WTC11 (cell line): ENCODE measurements around the gene PIK3R1. TPM values are rescaled to one million over a fixed set of nuclear protein-coding genes. Genes with fewer than 3 reads are reported as not detected.

Experiments
- ATAC-seq: fragments of 200-7000 bp; cut with Tn5 transposase; 2 replicates; pipeline ENCODE4 v1.10.0; 2021; ENCODE audit warnings: mild to moderate bottlenecking, moderate library complexity
- CTCF ChIA-PET: fragments of 300-600 bp; sonication (Branson Sonifier 250); formaldehyde crosslinking; loops from one replicate; lab custom pipeline; 2021; ENCODE audit warnings: antibody characterized with exemption; lab: Charles Lee
- POLR2A ChIA-PET: fragments of 350-600 bp; sonication (Branson Sonifier 250); formaldehyde crosslinking; loops from one replicate; lab custom pipeline; 2021; ENCODE audit warnings: antibody characterized with exemption; lab: Charles Lee
- DNase-seq: peaks from one replicate; pipeline ENCODE4 v3.0.0; 2021; ENCODE audit warnings: low spot score
- H3K27ac Mint-ChIP-seq: 2 replicates; pipeline ENCODE4 v1.8.0; 2021; ENCODE audit warnings: mixed read lengths
- H3K27me3 Mint-ChIP-seq: 2 replicates; pipeline ENCODE4 v1.8.0; 2021; ENCODE audit warnings: low read depth, mild to moderate bottlenecking, moderate library complexity, mixed read lengths
- H3K36me3 Mint-ChIP-seq: 2 replicates; pipeline ENCODE4 v1.8.0; 2021; ENCODE audit warnings: mixed read lengths
- H3K4me1 Mint-ChIP-seq: 2 replicates; pipeline ENCODE4 v1.8.0; 2022; ENCODE audit warnings: mixed read lengths
- H3K4me3 Mint-ChIP-seq: 2 replicates; pipeline ENCODE4 v1.8.0; 2021; ENCODE audit warnings: mild to moderate bottlenecking, moderate library complexity, mixed read lengths
- H3K9me3 Mint-ChIP-seq: 2 replicates; pipeline ENCODE4 v1.8.0; 2021; ENCODE audit warnings: mixed read lengths
- ATF6 ChIP-seq: sonication (generic); formaldehyde crosslinking; IDR thresholded peaks from 2 replicates; pipeline ENCODE4 v1.8.1; 2023; ENCODE audit warnings: mild to moderate bottlenecking, missing genetic modification reagents
- CREM ChIP-seq: sonication (generic); formaldehyde crosslinking; IDR thresholded peaks from 2 replicates; pipeline ENCODE4 v1.8.1; 2022; ENCODE audit warnings: mild to moderate bottlenecking, missing genetic modification reagents, moderate library complexity
- E2F1 ChIP-seq: sonication (generic); formaldehyde crosslinking; IDR thresholded peaks from 2 replicates; pipeline ENCODE4 v1.8.0; 2022; ENCODE audit warnings: mild to moderate bottlenecking, missing genetic modification reagents
- EMX1 ChIP-seq: fragments of 250-450 bp; sonication (Bioruptor Pico); IDR thresholded peaks from 2 replicates; pipeline ENCODE4 v1.8.0; 2021; ENCODE audit warnings: mild to moderate bottlenecking
- GABPB1 ChIP-seq: sonication (generic); formaldehyde crosslinking; IDR thresholded peaks from 2 replicates; pipeline ENCODE4 v1.8.1; 2023; ENCODE audit warnings: mild to moderate bottlenecking, missing genetic modification reagents
- GTF2I ChIP-seq: fragments of 250-450 bp; sonication (Bioruptor Pico); conservative IDR thresholded peaks from 2 replicates; pipeline ENCODE4 v1.4.0; 2021; ENCODE audit warnings: mild to moderate bottlenecking
- HMGA2 ChIP-seq: fragments of 250-450 bp; sonication (Bioruptor Pico); IDR thresholded peaks from 2 replicates; pipeline ENCODE4 v1.4.0; 2021; ENCODE audit warnings: mild to moderate bottlenecking, moderate library complexity
- MYBL2 ChIP-seq: sonication (generic); formaldehyde crosslinking; IDR thresholded peaks from 2 replicates; pipeline ENCODE4 v1.8.1; 2023; ENCODE audit warnings: mild to moderate bottlenecking, moderate library complexity, missing genetic modification reagents
- NFATC4 ChIP-seq: fragments of 250-450 bp; sonication (Bioruptor Pico); IDR thresholded peaks from 2 replicates; pipeline ENCODE4 v1.9.0; 2021; ENCODE audit warnings: mild to moderate bottlenecking
- NR1H2 ChIP-seq: sonication (generic); formaldehyde crosslinking; IDR thresholded peaks from 2 replicates; pipeline ENCODE4 v1.9.0; 2021; ENCODE audit warnings: mild to moderate bottlenecking, moderate library complexity, missing genetic modification reagents
- RORB ChIP-seq: fragments of 250-450 bp; sonication (Bioruptor Pico); IDR thresholded peaks from 2 replicates; pipeline ENCODE4 v1.9.0; 2021; ENCODE audit warnings: mild to moderate bottlenecking
- SMAD4 ChIP-seq: sonication (generic); formaldehyde crosslinking; IDR thresholded peaks from 2 replicates; pipeline ENCODE4 v1.8.0; 2022; ENCODE audit warnings: mild to moderate bottlenecking, missing genetic modification reagents
- TP53 ChIP-seq: sonication (generic); formaldehyde crosslinking; IDR thresholded peaks from 2 replicates; pipeline ENCODE4 v1.8.1; 2023; ENCODE audit warnings: mild to moderate bottlenecking, missing genetic modification reagents
- ZBTB43 ChIP-seq: sonication (generic); formaldehyde crosslinking; IDR thresholded peaks from 2 replicates; pipeline ENCODE4 v1.8.1; 2023; ENCODE audit warnings: mild to moderate bottlenecking, missing genetic modification reagents
- ZNF423 ChIP-seq: fragments of 250-450 bp; sonication (Bioruptor Pico); IDR thresholded peaks from 2 replicates; pipeline ENCODE4 v2.1.2; 2022; ENCODE audit warnings: mild to moderate bottlenecking, moderate library complexity
- total RNA-seq: library from RNA; stranded (reverse); gene quantifications from 3 replicates; pipeline ENCODE4 v1.2.3, GENCODE V29; 2021
- TF ChIP-seq, protein P1 (sequence below): sonication (generic); formaldehyde crosslinking; IDR thresholded peaks from 2 replicates; pipeline ENCODE4 v1.8.1; 2022; ENCODE audit warnings: mild to moderate bottlenecking, missing genetic modification reagents, moderate library complexity, borderline replicate concordance
- TF ChIP-seq, protein P2 (sequence below): sonication (generic); formaldehyde crosslinking; IDR thresholded peaks from 2 replicates; pipeline ENCODE4 v1.8.0; 2022; ENCODE audit warnings: mild to moderate bottlenecking, missing genetic modification reagents
- TF ChIP-seq, protein P3 (sequence below): sonication (generic); formaldehyde crosslinking; IDR thresholded peaks from 2 replicates; pipeline ENCODE4 v1.8.0; 2023; ENCODE audit warnings: missing genetic modification reagents, mild to moderate bottlenecking, borderline replicate concordance
- TF ChIP-seq, protein P4 (sequence below): sonication (generic); formaldehyde crosslinking; IDR thresholded peaks from 2 replicates; pipeline ENCODE4 v1.8.1; 2022; ENCODE audit warnings: mild to moderate bottlenecking, moderate library complexity, missing genetic modification reagents
- TF ChIP-seq, protein P5 (sequence below): sonication (generic); formaldehyde crosslinking; conservative IDR thresholded peaks from 2 replicates; pipeline ENCODE4 v1.8.1; 2022; ENCODE audit warnings: mild to moderate bottlenecking, missing genetic modification reagents

The PIK3R1 gene
- total RNA-seq, 1 experiment from 2014 or later, result 11.3 TPM

DNA sequence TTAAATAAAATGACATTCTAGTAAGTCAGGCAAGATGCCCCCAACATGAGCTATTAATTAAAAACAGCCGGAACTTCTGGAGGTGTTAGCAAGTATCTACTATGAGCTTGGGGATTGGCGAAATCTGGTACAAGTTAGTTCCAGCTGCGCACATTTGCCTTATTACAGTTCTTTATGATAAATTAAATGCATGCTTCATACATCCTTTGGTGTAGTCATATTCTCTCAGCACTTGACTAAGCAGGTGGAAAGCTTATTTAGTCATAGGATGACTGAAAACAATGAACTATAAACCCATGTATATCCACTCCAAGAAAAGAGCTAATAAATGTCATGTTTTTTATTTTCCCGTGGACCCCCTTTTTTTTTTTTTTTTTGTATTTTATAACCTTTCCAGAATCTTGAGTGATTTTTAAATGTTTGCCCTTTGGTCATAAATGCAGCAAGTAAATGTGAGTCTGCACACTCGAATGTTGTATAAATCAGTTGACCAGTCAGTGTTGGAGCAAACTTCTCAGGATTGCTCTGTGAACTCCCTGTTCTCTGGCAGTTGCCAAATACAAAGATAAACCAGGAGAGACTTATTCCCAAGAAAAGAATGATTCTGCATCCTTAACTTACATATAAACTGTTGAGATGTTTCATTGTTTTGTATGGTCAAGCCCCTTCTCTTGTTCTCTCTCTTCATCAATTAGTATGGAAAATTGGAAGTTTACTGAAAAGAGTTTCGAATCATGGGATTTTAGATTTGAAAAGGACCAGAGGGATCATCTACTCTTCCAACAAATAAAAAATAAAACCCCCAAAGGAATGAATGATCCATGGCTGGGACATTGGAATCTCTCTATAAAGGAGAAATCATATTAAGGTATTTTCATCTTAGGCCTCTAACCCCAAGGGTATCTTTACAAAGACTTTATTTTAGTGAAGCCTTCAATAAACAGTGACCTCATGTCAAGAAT is 38.3 kb downstream of the PIK3R1 start:
- ChIA-PET CTCF (interaction anchor here (0.5 to 2.5 kb wide), 5 partner anchors 14 to 1045 kb away, joined by 3 to 31 read pairs (median 7); no protein-coding TSS in a partner anchor), POLR2A (interaction anchor here (0.6 kb wide), 1 partner anchor 1110 kb away, joined by 3 read pairs; no protein-coding TSS in a partner anchor)
- Mint-ChIP-seq H3K27me3 (no peaks in the 10 kb centered on the region), H3K4me1 (peaks cover 39% of the 10 kb centered on the region), H3K9me3 (no peaks in the 10 kb centered on the region), H3K4me3 (no peak overlapping the region), H3K27ac (no peak overlapping the region), H3K36me3 (no peaks in the 10 kb centered on the region)
- no peak for ATAC-seq
- no peak for DNase-seq
- TF ChIP-seq NR1H2 (CRISPR knock-in tag), result no peak
- no peak for TF ChIP-seq GTF2I (CRISPR knock-in tag)
- TF ChIP-seq CREM (CRISPR knock-in tag), result no peak
- no peak for TF ChIP-seq ATF6
- TF ChIP-seq, protein P1, sequence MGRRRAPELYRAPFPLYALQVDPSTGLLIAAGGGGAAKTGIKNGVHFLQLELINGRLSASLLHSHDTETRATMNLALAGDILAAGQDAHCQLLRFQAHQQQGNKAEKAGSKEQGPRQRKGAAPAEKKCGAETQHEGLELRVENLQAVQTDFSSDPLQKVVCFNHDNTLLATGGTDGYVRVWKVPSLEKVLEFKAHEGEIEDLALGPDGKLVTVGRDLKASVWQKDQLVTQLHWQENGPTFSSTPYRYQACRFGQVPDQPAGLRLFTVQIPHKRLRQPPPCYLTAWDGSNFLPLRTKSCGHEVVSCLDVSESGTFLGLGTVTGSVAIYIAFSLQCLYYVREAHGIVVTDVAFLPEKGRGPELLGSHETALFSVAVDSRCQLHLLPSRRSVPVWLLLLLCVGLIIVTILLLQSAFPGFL, result no peak
- TF ChIP-seq, protein P2, sequence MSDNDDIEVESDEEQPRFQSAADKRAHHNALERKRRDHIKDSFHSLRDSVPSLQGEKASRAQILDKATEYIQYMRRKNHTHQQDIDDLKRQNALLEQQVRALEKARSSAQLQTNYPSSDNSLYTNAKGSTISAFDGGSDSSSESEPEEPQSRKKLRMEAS (CRISPR knock-in tag), result no peak
- no peak for TF ChIP-seq MYBL2 (CRISPR knock-in tag)
- no peak for TF ChIP-seq RORB
- no peak for TF ChIP-seq EMX1
- TF ChIP-seq TP53 (CRISPR knock-in tag), result no peak
- TF ChIP-seq NFATC4 (CRISPR knock-in tag), result no peak
- TF ChIP-seq, protein P3, sequence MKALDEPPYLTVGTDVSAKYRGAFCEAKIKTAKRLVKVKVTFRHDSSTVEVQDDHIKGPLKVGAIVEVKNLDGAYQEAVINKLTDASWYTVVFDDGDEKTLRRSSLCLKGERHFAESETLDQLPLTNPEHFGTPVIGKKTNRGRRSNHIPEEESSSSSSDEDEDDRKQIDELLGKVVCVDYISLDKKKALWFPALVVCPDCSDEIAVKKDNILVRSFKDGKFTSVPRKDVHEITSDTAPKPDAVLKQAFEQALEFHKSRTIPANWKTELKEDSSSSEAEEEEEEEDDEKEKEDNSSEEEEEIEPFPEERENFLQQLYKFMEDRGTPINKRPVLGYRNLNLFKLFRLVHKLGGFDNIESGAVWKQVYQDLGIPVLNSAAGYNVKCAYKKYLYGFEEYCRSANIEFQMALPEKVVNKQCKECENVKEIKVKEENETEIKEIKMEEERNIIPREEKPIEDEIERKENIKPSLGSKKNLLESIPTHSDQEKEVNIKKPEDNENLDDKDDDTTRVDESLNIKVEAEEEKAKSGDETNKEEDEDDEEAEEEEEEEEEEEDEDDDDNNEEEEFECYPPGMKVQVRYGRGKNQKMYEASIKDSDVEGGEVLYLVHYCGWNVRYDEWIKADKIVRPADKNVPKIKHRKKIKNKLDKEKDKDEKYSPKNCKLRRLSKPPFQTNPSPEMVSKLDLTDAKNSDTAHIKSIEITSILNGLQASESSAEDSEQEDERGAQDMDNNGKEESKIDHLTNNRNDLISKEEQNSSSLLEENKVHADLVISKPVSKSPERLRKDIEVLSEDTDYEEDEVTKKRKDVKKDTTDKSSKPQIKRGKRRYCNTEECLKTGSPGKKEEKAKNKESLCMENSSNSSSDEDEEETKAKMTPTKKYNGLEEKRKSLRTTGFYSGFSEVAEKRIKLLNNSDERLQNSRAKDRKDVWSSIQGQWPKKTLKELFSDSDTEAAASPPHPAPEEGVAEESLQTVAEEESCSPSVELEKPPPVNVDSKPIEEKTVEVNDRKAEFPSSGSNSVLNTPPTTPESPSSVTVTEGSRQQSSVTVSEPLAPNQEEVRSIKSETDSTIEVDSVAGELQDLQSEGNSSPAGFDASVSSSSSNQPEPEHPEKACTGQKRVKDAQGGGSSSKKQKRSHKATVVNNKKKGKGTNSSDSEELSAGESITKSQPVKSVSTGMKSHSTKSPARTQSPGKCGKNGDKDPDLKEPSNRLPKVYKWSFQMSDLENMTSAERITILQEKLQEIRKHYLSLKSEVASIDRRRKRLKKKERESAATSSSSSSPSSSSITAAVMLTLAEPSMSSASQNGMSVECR (CRISPR knock-in tag), result no peak
- TF ChIP-seq ZBTB43, result no peak
- no peak for TF ChIP-seq HMGA2 (CRISPR knock-in tag)
- no peak for TF ChIP-seq SMAD4 (CRISPR knock-in tag)
- no peak for TF ChIP-seq ZNF423
- TF ChIP-seq E2F1, result no peak
- TF ChIP-seq, protein P4, sequence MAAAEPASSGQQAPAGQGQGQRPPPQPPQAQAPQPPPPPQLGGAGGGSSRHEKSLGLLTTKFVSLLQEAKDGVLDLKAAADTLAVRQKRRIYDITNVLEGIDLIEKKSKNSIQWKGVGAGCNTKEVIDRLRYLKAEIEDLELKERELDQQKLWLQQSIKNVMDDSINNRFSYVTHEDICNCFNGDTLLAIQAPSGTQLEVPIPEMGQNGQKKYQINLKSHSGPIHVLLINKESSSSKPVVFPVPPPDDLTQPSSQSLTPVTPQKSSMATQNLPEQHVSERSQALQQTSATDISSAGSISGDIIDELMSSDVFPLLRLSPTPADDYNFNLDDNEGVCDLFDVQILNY (CRISPR knock-in tag), result no peak
- TF ChIP-seq GABPB1 (CRISPR knock-in tag), result no peak
- TF ChIP-seq, protein P5, sequence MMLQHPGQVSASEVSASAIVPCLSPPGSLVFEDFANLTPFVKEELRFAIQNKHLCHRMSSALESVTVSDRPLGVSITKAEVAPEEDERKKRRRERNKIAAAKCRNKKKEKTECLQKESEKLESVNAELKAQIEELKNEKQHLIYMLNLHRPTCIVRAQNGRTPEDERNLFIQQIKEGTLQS (CRISPR knock-in tag), result no peak
